Natural killer cell treated with Interleukin-12 subunit alpha and Interleukin-12 subunit beta and Interleukin-15 and Interleukin-18, amount 100 ng/mL, for 72 hours (primary cell): Measurements from ENCODE around the gene DKK3. TPM values are rescaled to one million over a fixed set of nuclear protein-coding genes. Genes with fewer than 3 reads are reported as not detected.
A peak's percentile ranks its signal among the peaks of the same experiment; 100 is the strongest.
"Not testable (repeated sequence)": the region's sequence is repeated elsewhere in the genome, so short reads cannot be mapped to it uniquely, and the experiment has no call there.

Experiments used
- ATAC-seq, 2 donors: fragments of 150-1000 bp; cut with Tn5 transposase in 1 of 2; sonication (Bioruptor Pico), chemical (Tn5 transposase) in 1 of 2; 2 replicates each; pipeline ENCODE4 v1.10.0; 2021
- DNase-seq: peaks from one replicate; pipeline ENCODE4 v3.0.0; 2022; ENCODE audit warnings: low spot score
- H3K27ac Mint-ChIP-seq, 2 donors: 1 replicate in 1 of 2; 2 replicates in 1 of 2; pipeline ENCODE4 v1.8.0; 2022; ENCODE audit warnings: mixed read lengths in 2 of 2, mild to moderate bottlenecking in 1 of 2, moderate library complexity in 1 of 2
- H3K27me3 Mint-ChIP-seq, 2 donors: 1 replicate in 1 of 2; 2 replicates in 1 of 2; pipeline ENCODE4 v1.8.0; 2022; ENCODE audit warnings: mixed read lengths in 2 of 2
- H3K36me3 Mint-ChIP-seq: one replicate; pipeline ENCODE4 v1.8.0; 2022; ENCODE audit warnings: mixed read lengths
- H3K4me1 Mint-ChIP-seq, 2 donors: 1 replicate in 1 of 2; 2 replicates in 1 of 2; pipeline ENCODE4 v1.8.0; 2022; ENCODE audit warnings: low read depth in 2 of 2, mixed read lengths in 2 of 2, mild to moderate bottlenecking in 1 of 2
- H3K4me3 Mint-ChIP-seq: one replicate; pipeline ENCODE4 v1.8.0; 2022; ENCODE audit warnings: mixed read lengths
- H3K9me3 Mint-ChIP-seq: 2 replicates; pipeline ENCODE4 v1.8.0; 2022; ENCODE audit warnings: mixed read lengths
- total RNA-seq, 2 donors: library from RNA; stranded (reverse); gene quantifications; one replicate each; pipeline ENCODE4 v1.2.3, GENCODE V29; 2022

DKK3 gene
- total RNA-seq, 2 donors from 2014 or later: not detected

DNA sequence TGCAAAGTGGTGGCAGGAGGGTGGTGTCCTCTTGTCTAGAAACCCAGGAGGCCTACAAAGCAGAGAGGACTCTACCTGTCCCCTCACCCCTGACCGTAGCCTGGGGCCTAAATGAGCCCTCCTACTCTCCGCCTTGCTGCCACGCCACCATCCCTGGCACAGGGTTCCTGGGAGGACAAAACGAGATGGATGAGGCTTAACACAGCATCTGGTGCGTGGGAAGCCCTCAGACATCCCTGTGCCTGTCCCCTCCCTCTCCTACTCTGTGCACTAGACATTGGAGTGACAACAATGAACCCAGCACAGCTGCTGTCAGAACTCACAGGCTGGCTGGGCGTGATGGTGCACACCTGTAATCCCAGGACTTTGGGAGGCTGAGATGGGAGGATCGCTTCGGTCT, 36.4 kb upstream of the DKK3 start:
- H3K4me1 Mint-ChIP-seq: peaks cover 4 to 13% of the 10 kb centered on the region in 2 donors
- no peak overlapping the region for H3K4me3 Mint-ChIP-seq
- ATAC-seq (no peak), DNase-seq (no peak)
- H3K9me3 Mint-ChIP-seq: no peaks in the 10 kb centered on the region
- no peaks in the 10 kb centered on the region for H3K36me3 Mint-ChIP-seq
- H3K27ac Mint-ChIP-seq: no peak overlapping the region
- peaks cover 7 to 9% of the 10 kb centered on the region in 2 donors for H3K27me3 Mint-ChIP-seq

DNA sequence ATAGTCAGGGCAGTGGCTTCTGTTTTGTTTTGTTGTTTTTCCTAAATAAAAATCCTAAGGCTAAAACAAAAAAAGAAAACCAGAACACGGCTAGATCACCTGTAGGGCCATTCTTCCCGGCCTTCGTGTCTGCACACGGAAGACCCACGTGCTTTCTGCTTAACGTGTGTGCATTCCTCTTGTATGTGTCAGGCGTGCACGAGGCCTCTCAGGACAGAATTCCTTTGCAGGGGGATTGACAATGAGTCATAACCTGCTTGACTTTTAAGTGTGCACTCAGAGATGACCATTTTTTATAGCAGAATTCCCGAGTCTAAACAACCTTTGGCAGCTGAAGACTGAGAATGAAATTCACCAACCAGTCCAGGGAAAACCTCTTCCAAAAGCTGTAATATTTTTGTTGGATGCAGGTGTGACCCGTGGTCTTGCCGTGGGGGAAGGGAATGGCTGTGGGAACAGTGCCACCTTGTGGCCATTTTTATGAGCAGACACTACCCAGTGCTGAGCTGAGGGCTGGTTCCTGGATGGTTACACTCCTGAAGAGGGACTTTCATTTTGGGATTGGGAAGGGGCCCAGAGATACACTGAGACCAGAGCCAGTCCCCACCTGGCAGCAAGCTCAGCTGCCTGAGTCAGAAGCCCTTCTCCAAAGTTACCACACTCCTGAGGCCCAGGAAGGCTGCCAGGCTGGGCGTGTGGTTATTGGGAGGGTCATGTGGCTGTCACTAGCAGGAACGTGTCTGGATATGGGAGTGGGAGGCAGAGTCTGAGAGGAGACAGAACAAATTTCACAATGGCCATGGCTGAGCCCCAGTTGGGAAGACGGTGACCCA, 35.7 kb upstream of the DKK3 start:
- no peaks in the 10 kb centered on the region for H3K9me3 Mint-ChIP-seq
- H3K27me3 Mint-ChIP-seq: peaks cover 7 to 9% of the 10 kb centered on the region in 2 donors
- no peak for DNase-seq
- H3K27ac Mint-ChIP-seq: no peak overlapping the region
- H3K4me3 Mint-ChIP-seq: no peak overlapping the region
- ATAC-seq: peak; percentile 71 to 76
- H3K4me1 Mint-ChIP-seq: peaks cover 4 to 11% of the 10 kb centered on the region in 2 donors
- H3K36me3 Mint-ChIP-seq: no peaks in the 10 kb centered on the region

DNA sequence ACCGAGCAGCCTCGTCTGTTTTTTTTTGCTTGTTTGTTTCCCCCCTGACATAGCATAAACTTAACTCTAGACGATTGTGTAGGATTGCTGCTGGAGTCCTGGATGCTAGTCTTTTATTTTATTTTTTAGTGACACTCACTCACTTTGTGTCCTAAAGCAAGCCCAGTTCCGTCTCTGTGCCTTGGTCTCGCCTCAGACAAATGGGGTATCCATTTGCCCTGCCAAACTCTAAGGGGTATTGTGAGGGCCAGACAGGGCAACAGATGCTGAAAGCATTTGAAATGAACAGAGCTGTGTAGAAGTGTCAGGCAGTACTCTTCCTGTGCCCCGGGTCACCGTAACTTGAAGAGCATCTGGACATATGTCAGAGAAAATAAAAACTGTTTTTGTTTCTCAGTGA, 34.8 kb upstream of the DKK3 start:
- no peak for DNase-seq
- Mint-ChIP-seq H3K4me1 (peaks cover 4 to 7% of the 10 kb centered on the region in 2 donors), H3K27ac (no peak overlapping the region), H3K4me3 (no peak overlapping the region), H3K9me3 (no peaks in the 10 kb centered on the region), H3K27me3 (peaks cover 7 to 9% of the 10 kb centered on the region in 2 donors), H3K36me3 (no peaks in the 10 kb centered on the region)
- ATAC-seq: no peak

DNA sequence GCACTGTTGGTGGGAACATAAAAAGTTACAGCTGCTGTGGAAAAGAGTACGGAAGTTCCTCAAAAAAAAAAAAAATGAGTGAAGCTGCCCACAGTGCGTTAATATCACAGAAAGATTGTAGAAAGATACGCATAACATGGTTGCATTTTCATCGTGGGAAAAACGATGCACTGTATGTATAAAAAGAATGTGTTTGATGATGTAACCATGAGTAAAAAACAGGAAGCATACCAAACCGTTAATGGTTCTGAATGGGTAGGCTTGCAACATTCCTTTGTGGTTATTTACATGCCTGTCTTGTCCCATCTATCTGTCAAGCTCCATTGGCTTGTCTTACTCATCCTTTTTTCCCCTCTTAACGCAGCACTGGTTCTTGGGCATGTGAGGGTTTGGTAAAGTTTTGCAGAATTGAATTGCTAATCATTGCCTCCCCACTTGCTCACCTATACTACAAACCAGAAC, 33.8 kb upstream of the DKK3 start:
- no peak overlapping the region for H3K27ac Mint-ChIP-seq
- H3K4me3 Mint-ChIP-seq: no peak overlapping the region
- H3K9me3 Mint-ChIP-seq: no peaks in the 10 kb centered on the region
- no peaks in the 10 kb centered on the region for H3K36me3 Mint-ChIP-seq
- peaks cover 0 to 3% of the 10 kb centered on the region in 2 donors for H3K4me1 Mint-ChIP-seq
- H3K27me3 Mint-ChIP-seq: peaks cover 7 to 9% of the 10 kb centered on the region in 2 donors
- no peak for DNase-seq
- no peak for ATAC-seq

DNA sequence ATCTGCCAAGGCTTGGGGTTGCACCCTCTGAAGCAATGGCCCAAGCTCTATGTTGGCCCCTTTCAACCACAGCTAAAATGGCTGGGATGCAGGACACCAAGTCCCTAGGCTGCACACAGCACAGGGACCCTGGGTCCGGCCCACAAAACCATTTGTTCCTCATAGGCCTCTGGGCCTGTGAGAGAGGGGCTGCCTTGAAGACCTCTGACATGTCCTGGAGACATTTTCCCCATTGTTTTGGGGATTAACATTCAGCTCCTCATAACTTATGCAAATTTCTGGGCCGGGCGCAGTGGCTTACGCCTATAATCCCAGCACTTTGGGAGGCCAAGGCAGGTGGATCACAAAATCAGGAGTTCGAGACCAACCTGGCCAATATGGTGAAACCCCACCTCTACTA, 32.3 kb upstream of the DKK3 start:
- H3K27ac Mint-ChIP-seq, H3K4me3 Mint-ChIP-seq, ATAC-seq, H3K36me3 Mint-ChIP-seq, H3K9me3 Mint-ChIP-seq, H3K4me1 Mint-ChIP-seq, DNase-seq: not testable (repeated sequence)
- peaks cover 10 to 15% of the 10 kb centered on the region in 2 donors for H3K27me3 Mint-ChIP-seq

DNA sequence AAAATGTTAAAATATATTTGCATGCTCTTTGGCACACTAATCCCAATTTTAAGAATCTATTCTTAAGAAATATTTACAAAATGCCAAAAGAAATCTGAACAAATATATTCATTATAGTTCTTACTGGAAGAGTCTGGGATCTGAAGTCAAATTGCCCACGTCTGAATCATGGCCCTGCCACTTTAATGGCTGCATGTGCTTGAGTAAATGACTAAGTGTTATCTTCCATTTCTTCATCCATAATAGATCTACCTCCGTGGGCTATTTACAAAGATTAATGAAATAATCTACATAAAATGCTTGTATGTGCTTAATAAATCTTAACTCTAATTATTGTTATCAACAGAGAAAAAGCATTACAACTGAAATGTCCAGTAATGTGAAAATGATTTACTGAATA, 24.5 kb upstream of the DKK3 start:
- no peaks in the 10 kb centered on the region for H3K4me1 Mint-ChIP-seq
- ATAC-seq: no peak

DNA sequence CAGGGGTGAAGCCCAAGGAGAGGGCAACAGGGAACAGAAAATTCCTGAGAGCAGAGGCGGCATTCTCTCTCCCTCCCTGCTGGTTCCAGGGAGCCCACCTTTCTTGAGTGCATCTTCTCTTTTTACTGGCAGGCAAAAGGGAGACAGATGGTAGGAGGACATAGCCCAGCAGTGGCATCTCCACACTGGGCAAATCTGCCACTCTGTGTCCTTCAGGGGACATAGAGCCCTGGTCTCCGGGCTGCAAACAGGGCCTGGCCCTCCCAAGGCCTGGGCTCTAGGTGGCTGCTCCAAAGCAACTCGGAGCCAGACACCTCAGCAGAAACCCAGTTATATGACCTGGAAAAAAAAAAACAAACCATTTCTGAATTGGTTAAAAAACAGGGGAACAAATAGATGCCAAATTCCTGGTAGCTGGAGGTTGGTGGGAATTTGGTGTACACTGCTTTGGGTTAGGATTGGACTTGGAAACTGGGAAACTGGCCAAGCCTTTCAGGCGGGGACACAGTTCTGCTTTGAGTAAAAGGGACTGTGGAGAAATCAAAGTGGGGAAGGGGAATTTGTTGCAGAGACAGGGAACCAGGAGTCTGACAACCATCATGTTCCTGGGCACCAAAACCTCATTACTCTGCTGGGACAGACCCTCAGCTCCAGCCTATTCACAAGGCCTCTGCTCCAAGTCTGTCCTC, 23.6 kb upstream of the DKK3 start:
- H3K4me1 Mint-ChIP-seq: no peaks in the 10 kb centered on the region

More for the DNA sequence above, 24.5 kb upstream of the DKK3 start:
- DNase-seq: no peak
- no peak overlapping the region for H3K4me3 Mint-ChIP-seq
- peaks cover 24 to 31% of the 10 kb centered on the region in 2 donors for H3K27me3 Mint-ChIP-seq
- H3K9me3 Mint-ChIP-seq: no peaks in the 10 kb centered on the region
- no peaks in the 10 kb centered on the region for H3K36me3 Mint-ChIP-seq
- H3K27ac Mint-ChIP-seq: no peak overlapping the region

DNA sequence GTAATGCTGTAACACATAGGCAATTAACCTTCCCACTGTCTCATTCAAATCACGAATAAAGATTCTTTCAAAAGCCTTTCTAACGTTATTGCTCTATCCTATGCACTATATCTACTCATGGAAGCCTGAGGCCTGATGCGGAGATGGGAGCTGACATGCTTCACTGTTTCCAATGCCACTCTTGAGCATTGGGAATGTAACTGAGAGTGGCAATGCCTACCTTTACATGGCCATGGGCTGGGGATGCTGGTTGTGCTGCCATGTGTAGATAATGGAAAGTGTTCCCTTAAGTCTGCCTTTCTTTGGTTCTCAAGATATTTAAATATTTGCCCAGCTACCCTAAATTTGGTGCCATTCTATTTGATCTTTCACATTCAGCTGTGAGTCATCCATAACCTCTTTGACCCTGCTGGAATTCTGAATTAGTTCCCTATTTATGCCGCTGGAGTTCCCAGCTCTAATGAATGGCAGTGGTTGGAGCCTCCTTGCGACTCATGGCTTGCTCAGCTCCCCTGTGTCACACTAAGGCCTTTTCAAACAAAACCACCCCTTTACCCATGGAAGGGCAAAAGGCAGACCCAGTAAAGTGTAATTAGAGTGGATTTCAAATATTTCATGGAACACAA, 21.4 kb upstream of the DKK3 start:
- no peaks in the 10 kb centered on the region for H3K9me3 Mint-ChIP-seq
- DNase-seq (no peak), ATAC-seq (no peak)
- peaks cover 16 to 18% of the 10 kb centered on the region in 2 donors for H3K27me3 Mint-ChIP-seq
- H3K27ac Mint-ChIP-seq: no peak overlapping the region
- no peak overlapping the region for H3K4me3 Mint-ChIP-seq
- H3K36me3 Mint-ChIP-seq: no peaks in the 10 kb centered on the region
- H3K4me1 Mint-ChIP-seq: no peaks in the 10 kb centered on the region

More for the DNA sequence above, 23.6 kb upstream of the DKK3 start:
- ATAC-seq (no peak), DNase-seq (no peak)
- H3K27me3 Mint-ChIP-seq: peaks cover 24 to 28% of the 10 kb centered on the region in 2 donors
- H3K36me3 Mint-ChIP-seq: no peaks in the 10 kb centered on the region
- no peak overlapping the region for H3K4me3 Mint-ChIP-seq
- no peaks in the 10 kb centered on the region for H3K9me3 Mint-ChIP-seq
- no peak overlapping the region for H3K27ac Mint-ChIP-seq

DNA sequence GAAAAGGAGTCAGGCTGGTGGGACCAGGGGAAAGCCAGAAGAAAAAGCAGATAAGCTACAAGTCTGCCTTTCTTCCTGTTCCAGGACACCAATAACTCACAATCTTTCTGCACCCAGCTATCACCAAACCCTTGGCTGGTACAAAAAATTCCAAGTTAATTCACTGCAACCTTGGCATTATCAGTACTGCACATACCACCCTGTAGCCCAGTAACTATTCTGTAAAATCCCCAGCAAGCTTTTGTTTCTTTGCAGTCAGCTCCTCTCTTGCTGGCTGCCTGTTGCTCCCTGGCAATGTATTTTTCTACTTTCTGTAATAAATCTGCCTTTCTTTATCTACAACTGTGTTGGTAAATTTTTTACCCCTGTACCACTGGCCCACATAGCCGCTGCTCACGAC, 20.7 kb upstream of the DKK3 start:
- Mint-ChIP-seq H3K4me3 (no peak overlapping the region), H3K9me3 (no peaks in the 10 kb centered on the region), H3K27me3 (peaks cover 13 to 20% of the 10 kb centered on the region in 2 donors), H3K4me1 (no peaks in the 10 kb centered on the region), H3K36me3 (peaks cover 4% of the 10 kb centered on the region), H3K27ac (no peak overlapping the region)
- no peak for DNase-seq
- ATAC-seq: no peak

DNA sequence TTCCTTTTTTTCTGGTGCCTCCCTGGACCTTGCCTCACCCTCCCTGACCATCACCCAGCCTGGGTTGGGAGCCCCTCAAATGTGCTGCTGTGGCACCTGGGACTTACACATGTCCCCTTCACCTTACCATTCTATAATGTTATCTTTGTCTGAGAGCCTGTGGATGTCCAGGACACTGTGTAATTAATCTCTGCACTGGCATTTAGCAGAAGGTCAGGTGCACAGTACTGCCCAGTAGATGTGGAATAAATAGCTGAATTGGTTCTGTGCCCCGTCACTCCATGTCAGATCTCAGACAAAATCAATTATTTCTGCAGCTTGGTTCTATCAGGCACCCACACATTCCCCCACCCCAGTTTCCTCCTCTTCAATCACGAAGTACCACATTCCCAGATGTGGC, 19.9 kb upstream of the DKK3 start:
- DNase-seq: no peak
- no peak for ATAC-seq
- Mint-ChIP-seq H3K27me3 (peaks cover 9 to 15% of the 10 kb centered on the region in 2 donors), H3K4me3 (no peak overlapping the region), H3K4me1 (no peaks in the 10 kb centered on the region), H3K27ac (no peak overlapping the region), H3K36me3 (peaks cover 4% of the 10 kb centered on the region), H3K9me3 (no peaks in the 10 kb centered on the region)

DNA sequence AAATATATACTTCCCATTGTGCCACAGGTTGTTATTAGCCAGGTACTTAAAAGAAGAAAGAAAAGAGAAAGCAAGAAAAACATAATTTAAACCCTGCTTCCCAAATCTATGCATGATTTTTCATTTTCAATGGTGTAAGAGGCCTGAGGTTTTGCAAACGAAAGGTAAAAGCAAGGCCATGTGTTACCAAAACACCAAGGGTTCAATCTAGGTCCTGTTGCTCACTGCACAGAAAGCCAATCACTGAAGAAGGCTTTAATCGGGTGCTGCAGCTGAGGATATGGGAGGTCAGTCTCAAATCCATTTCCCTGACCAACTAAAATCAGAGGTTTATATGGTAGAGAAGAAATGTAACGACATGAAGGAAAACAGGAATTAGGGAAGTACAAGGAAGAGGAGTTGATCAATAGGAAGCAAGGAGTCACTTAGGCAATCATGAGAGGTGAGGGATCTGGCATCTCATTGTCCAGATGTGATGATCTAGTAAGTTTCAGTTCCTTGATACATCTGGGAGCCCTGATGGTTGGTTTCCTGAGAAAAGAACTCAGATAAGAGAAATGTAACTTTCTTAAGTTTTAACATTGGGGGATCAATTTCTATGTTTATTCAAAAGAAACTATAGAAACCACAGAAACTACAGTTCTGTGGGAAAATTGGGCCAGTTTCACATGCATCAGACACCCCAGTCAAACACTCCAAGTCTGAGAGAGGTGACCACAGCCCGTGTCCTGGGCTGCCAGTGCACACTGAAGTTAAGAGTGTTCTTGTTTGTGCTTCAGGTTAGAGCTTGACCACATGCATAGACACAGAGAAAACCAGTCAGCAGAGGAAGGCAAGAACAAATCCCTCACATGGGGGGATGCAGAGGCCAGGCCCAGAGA, 18.1 kb upstream of the DKK3 start:
- Mint-ChIP-seq H3K4me1 (no peaks in the 10 kb centered on the region), H3K27ac (no peak overlapping the region), H3K4me3 (no peak overlapping the region), H3K27me3 (peaks cover 13 to 23% of the 10 kb centered on the region in 2 donors), H3K9me3 (no peaks in the 10 kb centered on the region), H3K36me3 (peaks cover 4% of the 10 kb centered on the region)
- no peak for DNase-seq
- no peak for ATAC-seq

DNA sequence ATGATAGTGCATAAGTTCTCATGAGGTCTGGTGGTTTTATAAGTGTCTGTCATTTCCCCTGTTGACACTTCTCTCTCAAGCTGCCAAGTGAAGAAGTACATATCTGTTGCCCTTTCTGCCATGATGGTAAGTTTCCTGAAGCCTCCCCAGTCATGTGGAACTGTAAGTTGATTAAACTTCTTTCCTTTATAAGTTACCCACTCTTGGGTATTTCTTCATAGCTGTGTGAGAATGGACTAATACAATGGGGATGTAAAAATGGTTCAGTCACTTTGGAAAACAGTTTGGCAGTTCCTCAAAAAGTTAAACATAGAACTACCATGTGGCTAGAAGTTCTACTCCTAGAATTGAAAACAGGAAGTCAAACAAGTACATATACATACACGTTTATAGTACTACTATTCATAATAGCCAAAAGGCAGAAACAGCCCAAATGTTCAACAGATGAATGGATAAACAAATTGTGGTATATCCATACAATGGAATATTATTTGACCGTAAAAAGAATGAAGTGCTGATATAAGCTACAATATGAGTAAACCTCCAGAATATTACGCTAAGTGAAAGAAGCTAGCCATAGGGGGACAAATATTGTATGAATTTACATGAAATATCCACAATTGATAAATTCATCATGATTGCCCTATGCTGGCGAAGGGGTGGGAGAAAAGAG, 16.0 kb upstream of the DKK3 start:
- no peak for DNase-seq
- H3K27me3 Mint-ChIP-seq: peaks cover 20 to 37% of the 10 kb centered on the region in 2 donors
- ATAC-seq: no peak
- no peak overlapping the region for H3K4me3 Mint-ChIP-seq
- no peaks in the 10 kb centered on the region for H3K9me3 Mint-ChIP-seq
- no peaks in the 10 kb centered on the region for H3K4me1 Mint-ChIP-seq
- H3K36me3 Mint-ChIP-seq: peaks cover 4% of the 10 kb centered on the region
- no peak overlapping the region for H3K27ac Mint-ChIP-seq

DNA sequence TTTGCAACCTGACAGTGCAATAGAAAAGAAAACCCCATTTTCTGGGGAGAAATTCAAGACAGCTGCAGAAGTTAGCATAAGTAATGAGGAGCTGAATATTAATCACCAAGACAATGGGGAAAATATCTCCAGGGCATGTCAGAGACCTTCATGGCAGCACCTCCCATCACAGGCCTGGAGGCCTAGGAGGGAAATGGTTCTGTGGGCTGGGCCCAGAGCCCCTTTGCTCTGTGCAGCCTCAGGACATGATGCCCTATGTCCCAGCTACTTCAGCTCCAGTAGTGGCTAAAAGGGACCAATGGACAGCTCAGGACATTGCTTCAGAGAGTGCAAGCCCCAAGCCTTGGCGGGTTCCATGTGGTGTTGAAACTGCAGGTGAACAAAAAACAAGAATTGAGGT, 14.6 kb upstream of the DKK3 start:
- no peak overlapping the region for H3K4me3 Mint-ChIP-seq
- H3K36me3 Mint-ChIP-seq: peaks cover 4% of the 10 kb centered on the region
- no peak overlapping the region for H3K27ac Mint-ChIP-seq
- DNase-seq (no peak), ATAC-seq (no peak)
- no peaks in the 10 kb centered on the region for H3K9me3 Mint-ChIP-seq
- no peaks in the 10 kb centered on the region for H3K4me1 Mint-ChIP-seq
- peaks cover 26 to 37% of the 10 kb centered on the region in 2 donors for H3K27me3 Mint-ChIP-seq
